GM18508 (cell line): ENCODE measurements around the gene CES5A.
"Not testable (repeated sequence)": the region's sequence is repeated elsewhere in the genome, so short reads cannot be mapped to it uniquely, and the experiment has no call there.

ENCODE experiments used
- ATAC-seq: cut with Tn5 transposase; IDR thresholded peaks from one replicate; pipeline ENCODE4 v1.9.1; 2021; ENCODE audit warnings: moderate number of reproducible peaks; ENCODE audit not compliant: insufficient read depth, unreplicated experiment

Gene CES5A

GRCh38 chr16:55888546-55888945 is 13.4 kb upstream of the CES5A start:
- no peak for ATAC-seq

- ATAC-seq = no peak
These were observed 1.7 kb upstream of the CES5A start for GRCh38 chr16:55876854-55877253.

- ATAC-seq = no peak
These were observed 2.1 kb downstream of the CES5A start for GRCh38 chr16:55873122-55873521.

GRCh38 chr16:55872130-55872529 is 3.0 kb downstream of the CES5A start:
- ATAC-seq = no peak

- no peak for ATAC-seq
These were observed 3.6 kb downstream of the CES5A start for GRCh38 chr16:55871411-55872038.

GRCh38 chr16:55868980-55869379 is 6.2 kb downstream of the CES5A start:
- ATAC-seq = no peak

- no peak for ATAC-seq
These were observed 7.0 kb downstream of the CES5A start for GRCh38 chr16:55868137-55868536.

GRCh38 chr16:55861288-55861687 is 13.9 kb downstream of the CES5A start:
- no peak for ATAC-seq

- not testable (repeated sequence) for ATAC-seq
These were observed 17.5 kb downstream of the CES5A start for GRCh38 chr16:55857650-55858049.

GRCh38 chr16:55856950-55857349 is 18.2 kb downstream of the CES5A start:
- ATAC-seq = no peak

GRCh38 chr16:55853114-55853513 is 22.1 kb downstream of the CES5A start:
- ATAC-seq = no peak

- no peak for ATAC-seq
These were observed 25.6 kb downstream of the CES5A start for GRCh38 chr16:55849536-55849935.

- no peak for ATAC-seq
These were observed 28.4 kb downstream of the CES5A start for GRCh38 chr16:55846598-55847346.

GRCh38 chr16:55843105-55843395 is 32.1 kb downstream of the CES5A start:
- ATAC-seq = no peak

- ATAC-seq = no peak
These were observed 32.6 kb downstream of the CES5A start for GRCh38 chr16:55842369-55843104.

GRCh38 chr16:55839115-55839514 is 36.1 kb downstream of the CES5A start:
- no peak for ATAC-seq

GRCh38 chr16:55836158-55836611 is 39.0 kb downstream of the CES5A start:
- ATAC-seq = no peak

GRCh38 chr16:55835581-55835980 is 39.6 kb downstream of the CES5A start:
- ATAC-seq = no peak

GRCh38 chr16:55835173-55835572 is 40.0 kb downstream of the CES5A start:
- not testable (repeated sequence) for ATAC-seq

- peak; percentile 86 for ATAC-seq
These were observed 41.1 kb downstream of the CES5A start for GRCh38 chr16:55834049-55834448.
